ENCODE data around the gene EIF4G3. TPM values are rescaled to one million over a fixed set of nuclear protein-coding genes. Genes with fewer than 3 reads are reported as not detected.

Gene EIF4G3
- total and polyA plus RNA-seq, 2 donors, result 25.6 to 65.7 TPM

DNA sequence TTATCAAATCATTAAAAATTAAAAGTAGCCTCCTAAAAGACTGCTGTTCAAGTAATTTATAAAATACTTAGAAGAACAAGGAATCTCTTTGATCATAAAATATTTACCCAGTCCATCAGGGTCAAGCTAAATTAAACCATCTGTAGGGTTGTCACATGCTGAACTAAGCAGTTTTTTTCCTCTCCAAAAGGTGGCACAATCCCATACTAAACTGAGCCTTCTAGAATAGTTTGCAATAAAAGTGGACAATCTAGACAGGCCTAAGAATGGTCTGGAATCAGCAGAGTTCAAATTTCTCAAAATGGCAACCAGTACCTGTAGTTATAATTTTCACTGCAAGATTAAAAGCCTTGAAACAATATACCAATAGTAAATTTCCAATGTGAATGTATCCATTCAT lies 194.8 kb downstream of the EIF4G3 start:
- Histone ChIP-seq H3K4me1 (ENCODE audit: insufficient read depth) (no peaks in the 10 kb centered on the region), H3K27ac (ENCODE audit: low read depth) (no peak overlapping the region), H3K36me3 (ENCODE audit: insufficient read depth) (no peaks in the 10 kb centered on the region), H3K4me3 (ENCODE audit: low read depth, low read length) (no peak overlapping the region)
- no peak for DNase-seq (ENCODE audit: extremely low spot score)

DNA sequence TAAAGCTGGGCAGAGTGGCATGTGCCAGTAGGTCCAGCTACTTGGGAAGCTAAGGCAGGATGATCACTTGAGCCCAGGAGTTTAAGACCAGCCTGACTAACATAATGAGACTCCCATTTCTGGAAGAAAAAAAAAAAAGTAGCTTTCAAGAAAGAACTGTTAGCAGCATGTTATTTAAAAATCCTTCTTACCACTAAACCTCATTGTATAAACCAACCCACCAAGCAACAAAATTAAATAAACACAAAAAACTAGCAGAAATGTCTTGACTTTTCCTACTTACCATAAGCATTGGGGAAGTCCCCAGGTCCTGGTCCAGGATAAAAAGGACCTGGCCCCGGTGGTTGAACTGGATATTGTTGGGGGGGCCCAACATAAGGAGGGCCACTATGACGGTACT lies 196.6 kb downstream of the EIF4G3 start:
- Histone ChIP-seq H3K36me3 (ENCODE audit: insufficient read depth) (no peaks in the 10 kb centered on the region), H3K4me3 (ENCODE audit: low read depth, low read length) (no peak overlapping the region), H3K27ac (ENCODE audit: low read depth) (no peak overlapping the region), H3K4me1 (ENCODE audit: insufficient read depth) (no peaks in the 10 kb centered on the region)
- no peak for DNase-seq (ENCODE audit: extremely low spot score)
- WGBS, result 95% methylated on average over 2 of the region's 2 CpGs

DNA sequence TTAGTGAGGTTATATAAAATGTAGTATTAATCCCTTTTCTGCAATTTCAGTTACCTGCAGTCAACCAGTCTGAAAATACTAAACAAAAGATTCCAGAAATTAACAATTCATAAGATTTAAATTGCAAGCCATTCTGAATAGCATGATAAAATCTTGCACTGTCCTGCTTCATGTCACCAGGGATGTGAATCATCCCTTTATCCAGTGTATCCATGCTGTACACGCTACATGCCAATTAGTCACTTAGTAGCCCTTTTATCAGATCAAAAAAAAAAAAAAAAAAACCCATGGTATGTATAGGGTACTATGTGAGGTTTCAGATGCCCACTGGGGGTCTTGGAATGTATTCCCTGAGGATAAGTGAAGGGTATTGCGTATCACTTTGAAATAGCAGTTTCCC lies 198.3 kb downstream of the EIF4G3 start:
- Histone ChIP-seq H3K4me1 (ENCODE audit: insufficient read depth) (no peaks in the 10 kb centered on the region), H3K4me3 (ENCODE audit: low read depth, low read length) (no peak overlapping the region), H3K27ac (ENCODE audit: low read depth) (no peak overlapping the region), H3K36me3 (ENCODE audit: insufficient read depth) (no peaks in the 10 kb centered on the region)
- WGBS, result over 99% methylated on average over 2 of the region's 2 CpGs
- no peak for DNase-seq (ENCODE audit: extremely low spot score)

DNA sequence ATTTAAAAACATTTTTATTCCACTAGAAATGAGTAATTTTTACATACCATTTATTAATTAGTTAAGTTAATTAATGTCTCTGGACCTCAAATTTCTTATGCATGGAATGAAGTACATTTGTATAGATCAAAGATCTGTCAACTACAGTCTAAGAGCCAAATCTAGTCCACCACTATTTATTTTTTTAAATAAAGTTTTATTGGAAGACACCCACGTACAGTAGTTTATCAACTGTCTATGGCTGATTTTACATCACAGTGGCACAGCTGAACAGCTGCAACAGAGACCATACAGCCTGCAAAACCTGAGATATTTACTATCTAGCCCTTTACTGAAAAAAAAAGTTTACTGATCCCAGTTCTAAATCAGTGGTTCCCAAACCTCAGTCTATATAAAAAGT lies 201.0 kb downstream of the EIF4G3 start:
- DNase-seq (ENCODE audit: extremely low spot score), result no peak
- Histone ChIP-seq H3K36me3 (ENCODE audit: insufficient read depth) (peaks cover 2% of the 10 kb centered on the region), H3K27ac (ENCODE audit: low read depth) (no peak overlapping the region), H3K4me1 (ENCODE audit: insufficient read depth) (no peaks in the 10 kb centered on the region), H3K4me3 (ENCODE audit: low read depth, low read length) (no peak overlapping the region)
- 87% methylated on average over 1 of the region's 1 CpG for WGBS

DNA sequence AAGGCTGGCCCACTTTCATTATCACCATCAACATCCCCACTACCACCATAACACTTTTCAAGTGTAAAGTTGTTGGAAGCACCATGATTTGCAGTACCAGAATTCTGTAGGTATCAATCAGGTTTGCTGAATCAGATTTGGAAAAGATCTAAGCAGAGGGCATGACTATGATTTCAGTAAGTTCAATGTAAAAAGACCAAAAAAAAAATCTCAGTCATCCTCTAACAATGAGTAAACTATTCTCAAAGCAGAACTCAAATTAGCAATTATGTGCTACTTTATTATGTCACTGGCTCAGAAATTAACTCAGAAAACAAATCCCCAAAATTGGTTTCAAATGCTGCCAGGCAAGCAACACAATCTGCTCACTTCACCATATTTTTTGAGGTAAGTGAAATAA lies 201.7 kb downstream of the EIF4G3 start:
- no peak for DNase-seq (ENCODE audit: extremely low spot score)
- Histone ChIP-seq H3K4me1 (ENCODE audit: insufficient read depth) (no peaks in the 10 kb centered on the region), H3K4me3 (ENCODE audit: low read depth, low read length) (no peak overlapping the region), H3K27ac (ENCODE audit: low read depth) (no peak overlapping the region), H3K36me3 (ENCODE audit: insufficient read depth) (peaks cover 2% of the 10 kb centered on the region)

DNA sequence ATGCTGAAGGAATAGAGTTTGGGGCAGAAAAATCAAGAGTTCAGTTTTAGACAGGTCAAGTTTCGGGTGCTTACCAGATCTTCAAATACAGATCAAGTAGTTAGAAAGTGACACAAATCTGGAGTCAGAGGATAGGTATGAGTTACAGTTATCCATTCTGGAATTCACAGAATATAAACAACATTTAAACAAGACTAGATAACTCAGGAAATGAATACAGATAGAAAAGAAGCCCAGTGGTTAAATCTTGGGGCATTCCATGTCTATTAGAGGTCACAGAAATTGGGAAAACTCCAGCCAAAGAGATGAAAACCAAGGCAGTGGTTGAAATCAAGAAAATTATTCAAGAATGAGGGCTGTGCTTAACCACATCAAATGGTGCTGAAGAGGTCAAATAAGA lies 202.6 kb downstream of the EIF4G3 start:
- peaks cover 5% of the 10 kb centered on the region for H3K36me3 ChIP-seq (ENCODE audit: insufficient read depth)
- H3K4me3 ChIP-seq (ENCODE audit: low read depth, low read length), result no peak overlapping the region
- no peak overlapping the region for H3K27ac ChIP-seq (ENCODE audit: low read depth)
- H3K4me1 ChIP-seq (ENCODE audit: insufficient read depth), result no peaks in the 10 kb centered on the region
- DNase-seq (ENCODE audit: extremely low spot score), result no peak
- WGBS, result 91% methylated on average over 1 of the region's 1 CpG

DNA sequence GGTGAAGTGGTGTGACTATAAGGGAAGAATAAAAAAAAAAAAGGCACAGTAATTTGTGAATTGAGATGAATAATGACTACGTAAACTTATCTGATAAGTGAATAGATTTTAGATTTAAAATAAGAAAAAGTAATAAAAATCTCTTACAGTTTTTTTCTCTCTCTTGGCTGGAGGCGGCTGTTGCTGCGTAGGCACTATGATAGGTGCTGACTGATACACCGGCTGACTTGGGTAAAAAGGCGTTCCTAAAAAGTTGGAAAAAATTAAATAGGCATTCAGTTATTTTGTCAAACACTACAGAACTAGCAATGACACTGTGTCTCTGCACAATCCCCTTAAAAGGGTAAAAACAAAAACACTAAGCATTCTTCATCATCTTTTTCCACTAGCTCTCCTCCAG lies 203.8 kb downstream of the EIF4G3 start:
- Histone ChIP-seq H3K27ac (ENCODE audit: low read depth) (no peak overlapping the region), H3K36me3 (ENCODE audit: insufficient read depth) (peaks cover 5% of the 10 kb centered on the region), H3K4me1 (ENCODE audit: insufficient read depth) (no peaks in the 10 kb centered on the region), H3K4me3 (ENCODE audit: low read depth, low read length) (no peak overlapping the region)
- no peak for DNase-seq (ENCODE audit: extremely low spot score)
- WGBS, result 97% methylated on average over 5 of the region's 5 CpGs

DNA sequence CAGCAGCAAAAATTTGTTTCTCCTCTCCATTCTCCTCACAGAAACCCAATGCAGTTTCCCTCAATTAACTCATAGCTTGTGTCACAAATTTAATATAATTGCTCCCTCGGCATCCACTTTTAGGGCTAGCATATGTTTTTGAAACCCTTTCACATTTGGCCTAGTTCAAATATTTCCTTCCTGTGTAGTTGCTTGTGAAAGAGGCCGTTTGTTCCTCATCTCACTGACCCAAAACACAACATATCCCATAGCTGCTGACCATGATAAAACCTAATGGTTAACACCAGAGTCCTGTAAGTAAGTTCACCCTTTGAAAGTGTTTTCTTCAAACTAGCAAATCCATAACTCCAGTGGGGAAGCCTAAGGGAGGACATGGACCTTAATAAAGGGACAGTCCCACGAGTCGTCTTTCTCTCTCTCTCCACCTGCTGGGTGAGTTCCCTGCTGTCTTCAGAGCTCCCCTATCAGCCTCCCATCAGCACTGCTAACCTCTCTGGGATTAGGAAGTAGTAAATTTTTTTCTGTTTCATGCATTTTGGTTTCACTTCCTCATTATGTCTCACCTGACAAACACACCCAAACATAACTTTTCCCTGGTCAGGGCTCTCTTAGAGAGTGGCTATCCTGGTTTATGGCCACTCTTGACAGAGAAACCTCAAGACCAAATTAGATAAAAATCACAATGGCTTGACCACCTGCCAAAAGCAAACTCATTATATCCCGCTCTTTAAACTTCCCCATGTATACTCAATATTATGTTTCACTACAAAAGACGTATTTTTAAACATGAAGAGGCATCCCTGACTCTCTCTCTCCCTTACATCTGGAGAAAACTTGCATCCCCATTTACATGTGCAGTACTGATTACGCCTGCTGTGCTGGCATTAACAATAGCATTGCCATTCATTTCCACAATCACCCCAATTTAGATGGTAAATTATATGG lies 211.9 kb downstream of the EIF4G3 start:
- 75% methylated on average over 7 of the region's 7 CpGs for WGBS
- H3K4me3 ChIP-seq (ENCODE audit: low read depth, low read length), result no peak overlapping the region
- peaks cover 6% of the 10 kb centered on the region for H3K36me3 ChIP-seq (ENCODE audit: insufficient read depth)
- peak; percentile 6 for DNase-seq (ENCODE audit: extremely low spot score)
- no peak overlapping the region for H3K27ac ChIP-seq (ENCODE audit: low read depth)
- no peaks in the 10 kb centered on the region for H3K4me1 ChIP-seq (ENCODE audit: insufficient read depth)

DNA sequence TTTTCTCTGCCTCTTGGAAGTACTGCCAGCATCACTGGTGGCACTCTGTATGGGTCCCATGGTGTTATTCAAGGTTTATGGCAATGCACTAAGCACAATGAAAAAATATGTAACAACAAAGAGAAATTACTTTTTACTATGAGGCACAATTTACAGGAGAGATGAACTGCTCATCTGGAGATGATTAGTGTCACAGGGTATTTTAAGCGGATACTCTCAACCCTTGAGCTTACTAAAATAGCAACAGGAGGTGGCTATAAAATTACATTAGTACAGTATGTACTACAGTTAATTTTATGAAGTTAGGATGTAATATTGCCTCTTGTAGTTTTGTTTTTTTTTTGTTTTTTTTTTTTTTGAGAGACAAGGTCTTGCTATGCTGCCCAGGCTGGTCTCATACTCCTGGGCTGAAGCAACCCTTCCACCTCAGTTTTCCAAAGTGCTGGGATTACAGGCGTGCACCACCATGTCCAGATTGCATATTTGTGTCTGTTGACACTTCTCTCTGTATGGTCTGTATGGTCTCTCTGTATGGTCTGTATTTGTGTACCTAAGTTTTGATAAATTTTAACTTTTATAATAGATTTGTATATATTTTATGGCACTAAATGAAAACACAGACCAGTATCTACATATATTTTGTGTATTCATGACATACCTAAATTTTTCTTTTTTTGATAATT lies 214.0 kb downstream of the EIF4G3 start:
- Histone ChIP-seq H3K4me3 (ENCODE audit: low read depth, low read length) (no peak overlapping the region), H3K27ac (ENCODE audit: low read depth) (no peak overlapping the region), H3K36me3 (ENCODE audit: insufficient read depth) (peaks cover 1% of the 10 kb centered on the region), H3K4me1 (ENCODE audit: insufficient read depth) (no peaks in the 10 kb centered on the region)
- no peak for DNase-seq (ENCODE audit: extremely low spot score)
- WGBS, result 95% methylated on average over 2 of the region's 2 CpGs

DNA sequence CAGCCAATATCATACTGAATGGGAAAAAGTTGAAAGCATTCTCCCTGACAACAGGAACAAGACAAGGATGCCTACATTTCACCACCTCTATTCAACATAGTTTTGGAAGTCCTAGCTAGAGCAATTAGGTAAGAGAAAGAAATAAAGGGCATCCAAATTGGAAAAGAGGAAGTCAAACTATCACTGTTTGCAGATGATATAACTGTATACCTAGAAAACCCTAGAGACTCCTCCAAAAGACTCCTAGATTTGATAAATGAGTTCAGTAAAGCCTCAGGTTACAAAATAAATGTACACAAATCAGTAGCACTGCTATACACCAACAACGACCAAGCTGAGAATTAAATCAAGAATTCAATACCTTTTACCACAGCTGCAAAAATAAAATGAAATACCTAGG lies 218.3 kb downstream of the EIF4G3 start:
- Histone ChIP-seq H3K4me3 (ENCODE audit: low read depth, low read length) (no peak overlapping the region), H3K4me1 (ENCODE audit: insufficient read depth) (no peaks in the 10 kb centered on the region), H3K27ac (ENCODE audit: low read depth) (no peak overlapping the region), H3K36me3 (ENCODE audit: insufficient read depth) (no peaks in the 10 kb centered on the region)
- DNase-seq (ENCODE audit: extremely low spot score), result no peak
- 83% methylated on average over 1 of the region's 1 CpG for WGBS

DNA sequence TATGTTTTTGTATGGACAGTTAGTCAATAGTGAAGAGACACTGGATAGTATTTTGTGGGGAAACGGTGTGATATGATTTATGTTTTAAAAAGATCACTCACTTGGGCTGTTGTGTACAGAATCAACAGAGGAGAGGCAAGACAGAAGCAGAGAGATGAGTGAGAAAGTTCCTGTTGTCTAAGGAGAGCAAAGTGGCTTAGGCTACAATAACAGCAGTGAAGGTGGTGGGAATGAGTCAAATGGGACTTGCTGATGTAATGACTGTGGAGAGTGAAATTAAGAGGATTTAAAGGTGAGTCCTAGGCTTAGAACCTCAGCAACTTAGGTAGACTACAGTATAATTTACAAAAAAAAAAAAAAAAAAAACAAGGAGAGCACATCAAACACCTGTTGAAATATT lies 220.4 kb downstream of the EIF4G3 start:
- Histone ChIP-seq H3K36me3 (ENCODE audit: insufficient read depth) (no peaks in the 10 kb centered on the region), H3K27ac (ENCODE audit: low read depth) (no peak overlapping the region), H3K4me3 (ENCODE audit: low read depth, low read length) (no peak overlapping the region), H3K4me1 (ENCODE audit: insufficient read depth) (no peaks in the 10 kb centered on the region)
- 96% methylated on average over 1 of the region's 1 CpG for WGBS
- no peak for DNase-seq (ENCODE audit: extremely low spot score)

DNA sequence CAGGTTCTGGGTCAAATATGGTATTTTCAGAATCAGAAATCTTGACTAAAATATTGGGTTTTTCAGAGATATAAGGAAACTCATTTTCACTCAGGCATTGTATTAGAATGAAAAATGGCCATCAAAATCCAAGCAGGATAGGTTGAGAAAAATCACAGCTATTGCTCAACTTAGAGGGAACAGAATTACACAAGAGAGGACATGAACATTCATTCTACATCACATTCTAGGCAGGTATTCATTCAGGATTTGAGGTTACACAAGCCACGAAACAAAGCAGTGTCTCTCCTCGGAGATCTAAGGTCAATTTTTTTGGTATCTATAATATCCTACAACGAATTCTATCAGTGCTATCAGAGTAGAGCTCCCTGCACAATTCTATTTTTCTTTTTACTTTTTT lies 226.0 kb downstream of the EIF4G3 start:
- 94% methylated on average over 3 of the region's 3 CpGs for WGBS
- H3K27ac ChIP-seq (ENCODE audit: low read depth), result no peak overlapping the region

DNA sequence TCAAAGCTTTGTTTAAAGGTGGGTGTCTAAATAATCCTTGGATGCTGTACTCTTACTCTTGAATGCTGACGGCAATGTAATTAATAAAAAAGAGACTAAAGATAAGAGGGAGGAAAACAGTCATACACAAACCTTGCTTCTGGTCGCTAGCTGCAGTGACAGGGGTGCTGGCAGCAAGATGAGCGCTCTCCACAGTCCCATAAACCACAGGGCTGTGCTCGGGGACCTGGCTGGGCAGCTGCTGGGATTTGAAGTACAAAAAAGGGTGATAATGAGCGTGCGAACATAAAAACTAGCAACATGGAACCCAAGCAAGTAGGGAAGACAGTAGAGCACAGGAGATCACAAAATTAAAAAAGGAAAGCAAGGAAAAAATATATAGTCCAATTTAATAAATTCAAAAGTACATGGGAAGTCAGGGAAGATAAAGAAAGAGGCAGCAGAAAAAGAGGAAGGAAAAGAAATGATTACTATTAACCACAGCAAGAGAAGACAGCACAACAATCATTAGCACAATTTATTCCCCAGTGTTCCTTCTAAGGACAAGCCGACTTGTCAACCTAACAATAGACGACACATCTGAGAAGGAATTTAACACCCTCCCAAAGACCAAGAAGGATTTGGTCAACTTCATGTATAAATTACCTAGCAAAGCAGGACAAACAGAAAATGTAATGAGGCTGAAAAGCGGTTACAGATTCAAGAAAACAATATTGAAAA lies 226.7 kb downstream of the EIF4G3 start:
- no peaks in the 10 kb centered on the region for H3K4me1 ChIP-seq (ENCODE audit: insufficient read depth)
- no peak overlapping the region for H3K4me3 ChIP-seq (ENCODE audit: low read depth, low read length)
- peaks cover 5% of the 10 kb centered on the region for H3K36me3 ChIP-seq (ENCODE audit: insufficient read depth)
- no peak for DNase-seq (ENCODE audit: extremely low spot score)
- H3K27ac ChIP-seq (ENCODE audit: low read depth), result no peak overlapping the region
- 89% methylated on average over 9 of the region's 9 CpGs for WGBS

More for the DNA sequence above, 226.0 kb downstream of the EIF4G3 start:
- H3K4me3 ChIP-seq (ENCODE audit: low read depth, low read length), result no peak overlapping the region
- no peak for DNase-seq (ENCODE audit: extremely low spot score)
- no peaks in the 10 kb centered on the region for H3K4me1 ChIP-seq (ENCODE audit: insufficient read depth)
- peaks cover 5% of the 10 kb centered on the region for H3K36me3 ChIP-seq (ENCODE audit: insufficient read depth)

DNA sequence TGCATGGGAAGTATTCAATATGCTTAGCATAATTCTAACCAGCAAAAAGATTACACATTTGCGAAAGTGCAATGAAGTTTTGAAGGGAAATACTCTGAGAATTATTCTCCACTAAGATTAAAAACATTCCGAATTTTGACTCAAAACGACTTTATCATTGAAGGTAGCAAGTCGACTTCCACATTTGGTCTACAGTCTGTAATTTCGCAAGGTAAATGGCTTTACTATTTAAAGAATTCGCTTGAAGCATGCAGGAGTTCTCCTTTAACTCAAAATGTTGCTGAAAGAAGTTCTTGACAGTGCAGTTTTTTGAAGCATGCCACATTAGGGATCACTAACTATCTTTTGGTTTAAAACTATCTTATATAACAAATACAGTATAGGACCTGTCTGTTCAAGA lies 228.6 kb downstream of the EIF4G3 start:
- 88% methylated on average over 6 of the region's 6 CpGs for WGBS

More for the DNA sequence above, 228.6 kb downstream of the EIF4G3 start:
- Histone ChIP-seq H3K4me3 (ENCODE audit: low read depth, low read length) (no peak overlapping the region), H3K27ac (ENCODE audit: low read depth) (no peak overlapping the region), H3K4me1 (ENCODE audit: insufficient read depth) (no peaks in the 10 kb centered on the region), H3K36me3 (ENCODE audit: insufficient read depth) (peaks cover 5% of the 10 kb centered on the region)
- DNase-seq (ENCODE audit: extremely low spot score), result no peak

All from urinary bladder (tissue), 4 donors.